HEK293T (cell line): Measurements from ENCODE around the gene LRFN4.

Experiments
- CTCF ChIA-PET: fragments of 350-600 bp; formaldehyde crosslinking; extraction: SDS; loops from one replicate; lab custom pipeline; 2021; ENCODE audit warnings: antibody characterized with exemption, inconsistent platforms; lab: Yijun Ruan, JAX
- POLR2A ChIA-PET: fragments of 350-600 bp; formaldehyde crosslinking; extraction: SDS; loops from one replicate; lab custom pipeline; 2020; ENCODE audit warnings: antibody characterized with exemption, inconsistent platforms; lab: Yijun Ruan, JAX
- DNase-seq: peaks from one replicate; pipeline ENCODE4 v3.0.0; 2012; ENCODE audit warnings: mixed read lengths; ENCODE audit errors: extremely low spot score
- ARNT ChIP-seq: fragments of 450-650 bp; IDR thresholded peaks from 2 replicates; pipeline ENCODE4 v1.6.1; 2017; ENCODE audit warnings: mild to moderate bottlenecking
- BHLHE40 ChIP-seq: fragments of 450-650 bp; IDR thresholded peaks from 2 replicates; pipeline ENCODE4 v1.6.1; 2016; ENCODE audit warnings: mild to moderate bottlenecking, moderate library complexity, borderline replicate concordance
- CTBP1 ChIP-seq: fragments of 450-650 bp; IDR thresholded peaks from 2 replicates; pipeline ENCODE4 v1.6.1; 2016; ENCODE audit warnings: borderline replicate concordance
- ELF4 ChIP-seq: fragments of 450-650 bp; IDR thresholded peaks from 2 replicates; pipeline ENCODE4 v1.6.1; 2017; ENCODE audit warnings: antibody characterized with exemption
- FOXA1 ChIP-seq: fragments of 450-650 bp; IDR thresholded peaks from 2 replicates; pipeline ENCODE4 v1.6.1; 2016; ENCODE audit warnings: mild to moderate bottlenecking
- FOXK2 ChIP-seq: fragments of 450-650 bp; IDR thresholded peaks from 2 replicates; pipeline ENCODE4 v1.6.1; 2016; ENCODE audit warnings: mild to moderate bottlenecking
- FOXM1 ChIP-seq: fragments of 450-650 bp; IDR thresholded peaks from 2 replicates; pipeline ENCODE4 v1.6.1; 2017; ENCODE audit warnings: mild to moderate bottlenecking, borderline replicate concordance
- HDGF ChIP-seq: fragments of 450-650 bp; IDR thresholded peaks from 2 replicates; pipeline ENCODE4 v1.6.1; 2017; ENCODE audit warnings: antibody characterized with exemption, borderline replicate concordance
- L3MBTL2 ChIP-seq: fragments of 450-650 bp; conservative IDR thresholded peaks from 2 replicates; pipeline ENCODE4 v1.6.1; 2016; ENCODE audit warnings: mild to moderate bottlenecking
- LEF1 ChIP-seq: fragments of 450-650 bp; IDR thresholded peaks from 2 replicates; pipeline ENCODE4 v1.6.1; 2017; ENCODE audit warnings: mild to moderate bottlenecking, borderline replicate concordance
- NFRKB ChIP-seq: fragments of 450-650 bp; IDR thresholded peaks from 2 replicates; pipeline ENCODE4 v1.6.1; 2016; ENCODE audit warnings: mild to moderate bottlenecking, moderate library complexity
- SP1 ChIP-seq: fragments of 450-650 bp; IDR thresholded peaks from 2 replicates; pipeline ENCODE4 v1.6.1; 2017
- SUZ12 ChIP-seq: fragments of 450-650 bp; IDR thresholded peaks from 2 replicates; pipeline ENCODE4 v1.6.1; 2016; ENCODE audit warnings: mild to moderate bottlenecking
- TARDBP ChIP-seq: fragments of 450-650 bp; IDR thresholded peaks from 2 replicates; pipeline ENCODE4 v1.6.1; 2016
- ZNF384 ChIP-seq: fragments of 450-650 bp; IDR thresholded peaks from 2 replicates; pipeline ENCODE4 v1.6.1; 2016
- TF ChIP-seq, protein P1 (sequence below): fragments of 450-650 bp; IDR thresholded peaks from 2 replicates; pipeline ENCODE4 v1.6.1; 2016

LRFN4 gene

DNA sequence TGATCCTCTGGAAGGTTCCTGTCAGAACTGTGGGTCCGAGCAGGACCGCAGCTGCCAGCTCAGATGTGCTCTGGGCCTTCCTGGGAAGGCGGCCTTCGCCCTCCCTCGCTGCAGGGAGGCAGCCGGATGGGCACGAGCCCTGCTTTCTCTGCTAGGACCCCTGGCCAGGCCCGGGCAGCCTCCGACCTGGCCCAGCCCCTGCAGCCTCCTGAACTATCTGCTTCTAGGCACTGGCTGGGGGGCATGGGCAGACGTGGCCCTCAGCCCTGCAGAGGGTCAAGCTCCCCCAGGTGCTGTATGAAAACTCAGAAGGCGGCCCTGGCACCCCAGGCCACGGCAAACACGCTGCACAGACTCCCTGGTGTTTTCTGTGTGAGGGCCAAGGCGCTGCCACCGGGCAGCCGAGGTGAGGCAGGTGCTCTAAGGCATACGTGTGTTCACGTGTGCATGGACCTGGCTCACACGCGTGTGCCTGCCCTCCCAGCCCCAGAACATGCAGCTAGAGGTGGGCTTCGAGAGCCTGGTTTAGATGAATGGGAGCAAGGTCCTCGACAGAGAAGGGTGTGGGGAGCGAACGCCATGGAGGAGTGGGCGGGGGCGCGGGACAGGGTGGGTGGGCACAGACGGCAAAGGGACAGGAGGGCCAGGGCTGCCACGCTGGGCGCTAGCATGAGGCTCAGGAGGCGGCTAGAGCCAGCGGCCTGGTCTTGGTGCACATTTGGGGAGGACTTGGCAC lies 4.3 kb downstream of the LRFN4 start:
- TF ChIP-seq SUZ12 (no peak), LEF1 (no peak), ZNF384 (no peak), SP1 (no peak), ELF4 (no peak), L3MBTL2 (no peak), FOXM1 (no peak), CTBP1 (no peak), ARNT (no peak), BHLHE40 (no peak), TARDBP (no peak), NFRKB (no peak), HDGF (no peak), FOXA1 (no peak), FOXK2 (no peak)
- TF ChIP-seq, protein P1, sequence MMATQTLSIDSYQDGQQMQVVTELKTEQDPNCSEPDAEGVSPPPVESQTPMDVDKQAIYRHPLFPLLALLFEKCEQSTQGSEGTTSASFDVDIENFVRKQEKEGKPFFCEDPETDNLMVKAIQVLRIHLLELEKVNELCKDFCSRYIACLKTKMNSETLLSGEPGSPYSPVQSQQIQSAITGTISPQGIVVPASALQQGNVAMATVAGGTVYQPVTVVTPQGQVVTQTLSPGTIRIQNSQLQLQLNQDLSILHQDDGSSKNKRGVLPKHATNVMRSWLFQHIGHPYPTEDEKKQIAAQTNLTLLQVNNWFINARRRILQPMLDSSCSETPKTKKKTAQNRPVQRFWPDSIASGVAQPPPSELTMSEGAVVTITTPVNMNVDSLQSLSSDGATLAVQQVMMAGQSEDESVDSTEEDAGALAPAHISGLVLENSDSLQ, result no peak
- CTCF ChIA-PET, result no interaction called here
- POLR2A ChIA-PET, result no interaction called here
- no peak for DNase-seq

DNA sequence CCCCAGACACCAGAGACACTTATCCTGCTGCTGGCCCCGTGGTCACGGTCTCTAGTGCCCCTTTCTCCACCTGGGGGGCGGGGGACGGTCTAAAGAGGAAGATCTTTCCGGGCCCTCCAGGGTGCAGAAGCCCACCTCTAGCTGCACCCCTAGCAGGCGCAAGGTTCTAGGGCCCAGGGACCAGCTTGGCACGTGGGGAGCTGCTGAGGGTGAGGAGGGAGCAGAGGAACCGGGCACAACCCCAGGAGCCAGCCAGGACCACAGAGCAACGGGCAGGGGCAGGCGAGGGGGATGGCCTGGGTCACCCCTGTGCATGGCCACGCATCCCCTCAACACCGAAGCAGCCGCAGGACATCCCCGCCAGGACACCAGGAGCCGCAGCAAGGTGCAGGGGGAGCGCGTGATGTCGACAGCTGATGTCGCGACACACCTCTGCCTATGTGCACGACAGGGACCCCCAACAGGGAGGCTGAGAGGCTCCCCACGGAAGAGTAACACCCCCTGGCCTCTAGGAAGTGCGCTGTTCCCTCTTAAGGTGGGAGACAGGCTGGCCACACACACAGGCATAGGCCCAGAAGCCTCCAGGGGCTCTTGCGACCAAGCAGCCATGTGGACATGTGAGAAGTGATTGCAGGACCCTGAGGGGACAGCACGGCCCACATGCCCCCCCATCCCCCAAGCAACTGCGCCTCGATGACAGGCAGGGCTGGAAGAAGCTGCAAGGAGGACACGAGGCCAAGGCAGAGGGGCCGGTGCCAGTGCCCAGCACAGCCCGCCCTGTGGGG lies 5.1 kb downstream of the LRFN4 start:
- CTCF ChIA-PET, result no interaction called here
- DNase-seq, result no peak
- TF ChIP-seq SP1 (no peak), FOXK2 (no peak), FOXA1 (no peak), SUZ12 (no peak), LEF1 (no peak), HDGF (no peak), TARDBP (no peak), BHLHE40 (no peak), ARNT (no peak), NFRKB (no peak), L3MBTL2 (no peak), ELF4 (no peak)
- TF ChIP-seq, protein P1, result no peak
- POLR2A ChIA-PET, result no interaction called here

DNA sequence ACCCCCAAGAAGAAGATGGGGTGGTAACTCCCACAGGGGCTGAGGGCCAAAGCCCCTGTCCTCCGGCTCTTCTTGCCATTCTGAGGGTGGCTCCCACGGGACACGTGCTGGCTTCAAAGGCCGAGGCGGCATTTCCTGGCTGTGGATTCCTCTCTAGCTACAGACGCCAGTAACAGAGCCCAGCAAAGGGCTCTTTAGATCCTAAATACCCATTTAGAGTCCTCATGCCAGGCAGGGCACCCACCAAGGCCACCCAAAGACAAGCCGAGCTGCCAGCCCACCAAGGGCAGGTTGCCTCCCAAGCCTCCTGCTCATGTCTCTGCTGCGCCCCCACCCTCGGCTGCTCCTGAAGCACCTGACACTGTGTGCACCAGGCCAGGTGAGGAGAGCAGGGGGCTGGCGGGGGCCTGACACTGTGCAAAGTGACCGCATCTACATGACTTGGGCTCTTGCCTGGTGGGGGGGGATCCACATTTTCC lies 5.7 kb downstream of the LRFN4 start:
- ChIA-PET CTCF (no interaction called here), POLR2A (no interaction called here)
- TF ChIP-seq NFRKB (no peak), FOXA1 (no peak), LEF1 (no peak), FOXM1 (no peak), BHLHE40 (no peak), HDGF (no peak), SP1 (no peak), FOXK2 (no peak), TARDBP (no peak)
- TF ChIP-seq, protein P1, result no peak
- DNase-seq, result no peak

DNA sequence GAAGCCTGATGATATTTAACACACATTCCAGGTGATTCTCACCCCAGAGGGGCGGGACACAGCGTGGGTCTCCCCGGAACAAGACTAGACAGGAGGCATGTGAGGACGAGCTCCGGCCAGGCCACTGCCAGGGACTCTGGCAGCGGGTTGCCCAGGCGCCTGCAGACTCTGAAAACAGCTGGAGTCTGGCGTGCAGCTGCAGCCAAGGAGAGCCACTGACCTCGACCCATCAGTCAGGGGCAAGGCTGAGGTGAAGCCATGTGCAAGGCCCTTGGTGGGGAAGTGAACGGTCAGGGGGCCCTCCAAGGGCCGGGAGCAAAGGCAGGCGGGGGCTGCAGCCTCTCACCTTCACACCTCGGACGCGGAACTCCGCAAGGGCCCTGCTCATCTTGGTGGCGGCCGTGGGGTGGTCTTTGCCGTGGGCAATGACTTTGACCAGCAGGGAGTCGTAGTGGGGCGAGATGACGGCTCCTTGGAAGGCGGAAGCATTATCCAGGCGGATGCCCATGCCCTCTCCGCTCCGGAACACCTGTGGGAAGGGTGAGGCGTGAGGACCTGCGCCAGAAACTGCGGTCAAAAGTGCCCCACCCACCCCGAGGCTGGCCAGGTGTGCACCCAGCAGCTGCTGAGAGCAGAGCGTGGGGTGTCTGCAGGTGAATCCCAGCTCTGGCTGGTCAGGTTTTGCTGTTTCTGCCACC lies 6.7 kb downstream of the LRFN4 start:
- ChIA-PET POLR2A (no interaction called here), CTCF (no interaction called here)
- DNase-seq, result no peak
- no peak for TF ChIP-seq FOXA1
- TF ChIP-seq FOXM1, result no peak
- no peak for TF ChIP-seq ELF4

DNA sequence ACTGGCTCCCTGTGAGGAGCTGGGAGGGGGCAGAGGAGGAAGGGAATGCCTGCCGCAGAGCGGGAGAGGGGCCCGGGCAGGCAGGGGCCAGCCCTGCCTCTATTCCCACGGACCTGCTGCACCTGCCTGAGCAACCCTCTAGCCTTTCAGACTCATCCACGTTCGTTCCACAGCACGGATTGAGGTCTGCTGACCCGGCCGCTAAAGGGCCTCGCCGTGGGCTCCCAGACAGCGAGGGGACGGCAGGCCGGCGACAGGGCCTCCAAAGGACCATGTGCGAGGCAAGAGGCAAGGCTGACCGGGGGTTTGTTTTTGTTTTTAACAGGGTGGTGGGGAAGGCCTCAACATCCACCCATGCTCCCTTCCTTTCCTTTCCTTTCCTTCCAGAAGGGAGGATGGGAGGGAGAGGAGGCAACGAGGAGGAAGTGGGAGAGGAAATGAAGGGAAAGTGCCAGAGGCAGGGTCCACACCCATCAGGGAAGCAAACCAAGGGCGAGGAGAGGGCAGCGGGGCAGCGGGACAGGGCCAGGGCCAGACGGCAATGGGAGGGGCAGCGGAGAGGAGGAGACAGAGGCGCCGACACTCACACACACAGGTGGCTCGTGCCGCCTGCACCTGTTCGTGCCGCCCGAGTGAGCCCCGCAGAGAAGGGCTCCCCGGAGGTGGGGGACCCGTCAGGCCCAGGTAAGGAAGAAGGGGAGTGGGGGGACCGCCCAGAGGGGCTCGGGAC lies 7.5 kb downstream of the LRFN4 start:
- POLR2A ChIA-PET, result no interaction called here
- no peak for DNase-seq
- TF ChIP-seq NFRKB, result no peak
- no peak for TF ChIP-seq HDGF
- no peak for TF ChIP-seq FOXM1
- TF ChIP-seq FOXA1, result no peak
- no peak for TF ChIP-seq L3MBTL2
- CTCF ChIA-PET, result no interaction called here
